NOMO-1 (cell line): ENCODE data around the gene SHROOM3.
"Not testable (repeated sequence)": the region's sequence is repeated elsewhere in the genome, so short reads cannot be mapped to it uniquely, and the experiment has no call there.

Experiments used
- DNase-seq, 2 experiments: peaks; one replicate each; lab custom pipeline; 2025; ENCODE audit not compliant: unreplicated experiment in 2 of 2; lab: John Stamatoyannopoulos, UW

Gene SHROOM3

GRCh38 chr4:76443376-76443775, 8.3 kb downstream of the SHROOM3 start:
- DNase-seq, result no peak

DNA sequence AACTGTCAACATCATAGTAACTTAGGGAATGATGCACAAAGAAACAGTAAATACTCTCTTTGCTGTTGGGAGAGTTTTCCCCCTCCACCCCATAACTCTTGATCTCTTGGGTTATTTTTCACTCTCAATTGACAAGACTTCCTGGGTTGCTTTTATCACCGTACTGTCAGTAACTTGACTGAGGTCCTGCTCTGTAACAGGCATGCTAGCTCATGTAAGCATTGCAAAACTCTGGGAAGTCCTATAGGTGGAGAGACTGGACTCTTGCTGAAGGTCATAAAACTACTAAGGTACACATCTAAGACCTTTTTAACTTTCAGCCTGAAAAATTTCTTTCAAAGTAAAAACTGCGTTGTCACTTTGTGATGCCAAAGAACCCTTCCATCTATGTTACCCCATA, 10.9 kb downstream of the SHROOM3 start:
- DNase-seq, result no peak

DNA sequence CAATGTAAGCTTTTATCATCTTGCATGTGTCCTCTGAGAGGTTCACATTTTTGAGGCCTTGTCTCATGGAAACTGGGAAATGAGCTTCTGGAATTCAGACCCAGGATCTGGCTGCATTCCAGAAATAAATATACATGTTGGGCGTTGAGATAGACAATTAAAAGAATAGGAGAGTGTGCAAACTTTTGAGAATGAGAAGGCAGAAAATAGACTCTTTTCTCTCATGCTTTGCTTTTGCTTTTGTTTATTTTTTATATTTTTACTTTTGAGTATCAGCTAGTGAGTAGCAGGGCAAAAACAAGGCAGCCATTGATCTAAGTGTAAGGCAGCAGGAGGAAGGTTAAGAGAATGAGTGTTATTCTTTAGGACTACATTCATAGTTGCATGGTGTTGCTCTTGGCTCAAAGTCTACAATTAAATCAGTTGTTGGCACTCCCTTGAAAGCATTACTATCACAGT, 12.4 kb downstream of the SHROOM3 start:
- DNase-seq, result no peak

GRCh38 chr4:76448211-76448610, 13.2 kb downstream of the SHROOM3 start:
- no peak for DNase-seq

GRCh38 chr4:76449362-76449767, 14.3 kb downstream of the SHROOM3 start:
- DNase-seq, result no peak

DNA sequence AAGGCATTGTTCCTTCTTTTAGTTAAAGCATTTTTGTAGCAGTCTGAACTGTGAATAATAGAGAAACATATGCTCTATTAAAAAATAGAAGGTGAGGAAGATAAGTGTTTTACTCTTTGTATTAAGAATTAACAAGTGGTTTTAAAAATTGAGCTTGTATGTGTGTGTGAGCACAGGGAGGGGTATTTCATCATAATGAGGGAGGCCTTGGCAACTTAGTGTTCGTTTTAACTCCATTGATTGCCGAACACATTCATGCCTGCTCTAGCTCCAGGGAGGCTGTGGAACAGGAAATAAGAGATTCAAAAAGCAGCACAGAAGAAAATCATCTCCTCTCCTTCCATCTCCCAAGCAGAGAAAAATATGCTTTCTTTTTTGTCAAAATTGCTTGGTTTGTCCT, 14.8 kb downstream of the SHROOM3 start:
- no peak for DNase-seq

- no peak for DNase-seq
Observed at GRCh38 chr4:76453232-76453631, 18.2 kb downstream of the SHROOM3 start.

GRCh38 chr4:76454073-76454472, 19.0 kb downstream of the SHROOM3 start:
- DNase-seq, result not testable (repeated sequence)

GRCh38 chr4:76457885-76458284, 22.9 kb downstream of the SHROOM3 start:
- DNase-seq, result no peak

DNA sequence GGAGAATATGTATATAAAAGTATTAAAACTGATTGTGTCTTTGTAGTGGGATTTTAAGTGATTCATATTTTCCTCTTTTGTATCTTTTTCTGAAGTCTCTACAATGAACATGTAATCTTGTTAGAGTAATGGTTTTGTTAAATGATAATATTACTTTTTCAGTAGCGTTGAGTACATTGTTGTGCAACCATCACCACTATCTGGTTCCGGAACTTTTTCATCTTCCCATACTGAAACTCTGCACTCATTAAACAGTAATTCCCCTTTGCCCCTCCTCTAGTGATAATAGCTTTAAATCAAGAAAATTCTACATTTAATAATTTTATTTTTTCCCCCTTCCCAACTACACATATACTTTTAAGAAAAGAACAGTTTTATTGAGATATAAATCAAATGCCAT, 23.3 kb downstream of the SHROOM3 start:
- DNase-seq, result no peak

DNA sequence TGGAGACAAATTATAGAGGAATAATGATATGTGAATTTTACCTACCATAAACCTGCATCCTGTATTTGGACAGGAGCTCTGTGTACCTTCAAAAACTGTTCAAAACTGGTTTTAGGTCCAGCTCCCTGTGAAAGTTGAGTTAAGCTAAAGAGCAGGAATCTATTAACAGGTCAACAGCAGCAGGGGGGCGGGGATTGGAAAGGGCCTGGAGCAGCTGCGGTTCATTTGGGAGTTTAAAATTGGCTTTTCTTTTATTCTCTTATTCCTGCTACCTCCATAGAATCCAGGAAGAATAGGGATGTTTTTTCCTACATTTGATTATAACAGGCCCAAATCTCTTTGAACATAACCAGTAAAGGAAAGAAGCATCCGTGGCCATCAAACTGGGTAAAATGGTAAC, 23.8 kb downstream of the SHROOM3 start:
- no peak for DNase-seq

GRCh38 chr4:76459291-76459723, 24.3 kb downstream of the SHROOM3 start:
- no peak for DNase-seq

GRCh38 chr4:76463568-76463967, 28.5 kb downstream of the SHROOM3 start:
- no peak for DNase-seq

- DNase-seq, result no peak
Observed at GRCh38 chr4:76470064-76470463, 35.0 kb downstream of the SHROOM3 start.

DNA sequence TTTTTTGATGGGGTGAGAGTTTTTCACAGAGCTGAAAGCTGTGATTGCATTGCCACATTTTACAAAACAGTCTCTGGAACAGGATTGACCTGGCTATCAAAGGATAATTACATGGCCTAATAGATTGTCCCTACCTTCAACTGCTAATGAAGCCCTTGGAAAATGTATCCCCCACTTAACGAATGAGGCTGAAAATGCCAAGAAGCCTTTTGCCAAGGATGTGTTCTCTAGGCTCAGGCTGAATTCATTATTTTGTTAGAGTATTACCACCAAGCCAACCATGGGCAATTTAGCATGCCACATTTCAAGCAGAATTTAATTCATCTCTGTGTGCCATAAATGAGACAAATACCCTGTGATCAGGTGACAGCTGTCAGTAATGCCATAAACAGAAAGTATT, 35.5 kb downstream of the SHROOM3 start:
- no peak for DNase-seq

- DNase-seq, result no peak
Observed at GRCh38 chr4:76476571-76476970, 41.5 kb downstream of the SHROOM3 start.

- no peak for DNase-seq
Observed at GRCh38 chr4:76484654-76485053, 49.6 kb downstream of the SHROOM3 start.

DNA sequence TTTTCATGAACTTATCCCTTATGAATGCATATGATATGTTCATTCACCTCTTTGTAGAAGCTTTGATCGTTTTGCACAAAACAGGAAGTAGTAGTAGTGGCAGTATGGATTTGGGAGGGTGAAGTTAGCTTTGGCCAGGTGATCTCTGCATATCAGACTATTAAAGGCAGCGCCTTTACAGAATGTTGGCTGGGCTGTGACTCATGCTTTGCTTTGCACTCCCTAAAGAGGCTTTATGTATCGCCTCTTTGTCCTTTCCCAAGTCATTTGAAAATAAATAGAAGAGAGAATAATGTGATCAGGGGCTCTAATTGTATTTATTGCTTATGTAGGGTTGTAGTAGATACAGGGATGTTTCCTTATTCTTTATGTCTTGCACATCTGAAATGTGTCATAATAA, 50.4 kb downstream of the SHROOM3 start:
- no peak for DNase-seq

GRCh38 chr4:76486588-76487276, 51.7 kb downstream of the SHROOM3 start:
- DNase-seq, result no peak

DNA sequence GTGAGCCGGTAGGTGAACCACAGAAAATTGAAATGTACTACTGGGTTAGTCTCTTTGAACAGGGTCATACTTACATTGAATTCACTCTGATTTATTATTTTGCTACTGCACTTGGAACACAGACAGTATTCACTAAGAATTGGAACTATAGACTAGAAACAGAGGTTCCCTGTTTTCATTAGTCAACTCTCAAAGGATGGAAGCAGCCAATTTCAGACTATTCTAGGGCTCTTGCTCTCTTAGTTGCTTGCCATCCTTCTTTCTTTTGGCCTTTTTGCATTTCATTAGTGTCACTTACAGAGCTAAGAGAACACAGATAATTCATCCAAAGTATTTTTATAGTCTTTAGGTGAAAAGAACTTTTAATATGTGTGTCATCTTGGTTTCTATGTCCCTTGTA, 52.6 kb downstream of the SHROOM3 start:
- DNase-seq, result no peak

- DNase-seq, result no peak
Observed at GRCh38 chr4:76488455-76488854, 53.4 kb downstream of the SHROOM3 start.

DNA sequence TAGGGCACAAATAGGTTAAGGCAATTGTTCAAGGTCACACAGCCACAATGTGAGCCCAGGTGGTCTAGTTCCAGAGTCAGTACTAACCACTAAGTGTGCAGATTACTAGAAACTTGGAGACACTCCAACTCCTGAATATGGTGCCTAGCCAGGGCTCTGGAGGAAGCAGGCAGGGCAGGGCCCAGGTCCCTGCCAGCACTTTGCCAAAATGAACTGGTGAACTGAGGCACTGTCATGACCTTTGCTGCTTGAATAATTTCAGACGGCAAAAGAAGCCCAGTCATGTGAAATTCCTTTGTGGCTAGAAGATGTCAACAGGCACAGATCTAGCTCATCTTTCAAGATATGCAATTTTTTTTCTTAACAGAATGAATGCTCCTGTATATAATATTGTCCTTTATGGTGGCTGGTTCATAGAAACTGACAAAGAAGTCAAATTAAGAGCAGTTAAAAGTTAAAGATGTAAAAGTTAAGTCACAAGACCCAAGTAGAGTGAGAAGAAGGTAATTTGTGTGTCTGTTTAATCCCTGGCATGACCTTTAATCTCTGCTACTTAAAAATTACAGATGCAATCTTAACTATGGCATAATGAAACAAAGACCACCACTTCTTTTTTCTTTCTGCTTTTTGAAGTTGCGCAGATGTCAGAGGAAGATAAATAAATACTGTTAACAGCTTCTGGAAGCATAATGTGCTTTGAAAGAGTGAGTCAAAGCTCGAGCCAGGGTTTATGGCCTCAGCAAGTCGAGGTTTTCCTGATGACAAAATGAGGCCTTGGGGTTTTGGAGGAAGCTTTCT, 54.1 kb downstream of the SHROOM3 start:
- DNase-seq, result no peak
